Measurements from ENCODE around the gene ITGA2. TPM values are rescaled to one million over a fixed set of nuclear protein-coding genes. Genes with fewer than 3 reads are reported as not detected.
A peak's percentile ranks its signal among the peaks of the same experiment; 100 is the strongest.

Gene ITGA2
- total RNA-seq, 1 experiment from 2014 or later: 36.6 TPM

- Histone ChIP-seq H3K9me2 (ENCODE audit: insufficient read depth) (no peaks in the 10 kb centered on the region), H3K27me3 (ENCODE audit: insufficient read depth, low read length) (no peaks in the 10 kb centered on the region), H3K4me1 (ENCODE audit: control insufficient read depth in 1 of 2, insufficient read depth in 2 of 2, low read length in 2 of 2) (peaks cover 29 to 56% of the 10 kb centered on the region in 2 experiments), H3K4me3 (replicated peaks in 1 of 2; ENCODE audit: low read depth in 1 of 2, low read length in 2 of 2) (no peak overlapping the region), H2AFZ (ENCODE audit: low read depth, low read length, poor library complexity, severe bottlenecking) (peak overlapping the region; percentile 5), H3K9ac (ENCODE audit: low read length) (no peak overlapping the region), H4K20me1 (ENCODE audit: insufficient read depth) (no peaks in the 10 kb centered on the region), H3K9me3 (ENCODE audit: control insufficient read depth in 1 of 2, insufficient read depth in 1 of 2, low read depth in 1 of 2, low read length in 2 of 2) (no peaks in the 10 kb centered on the region), H3K79me2 (ENCODE audit: insufficient read depth, low read length) (no peaks in the 10 kb centered on the region), H3K27ac (ENCODE audit: low read depth, low read length) (no peak overlapping the region), H3K4me2 (ENCODE audit: low read length) (peak overlapping the region; percentile 12), H3K36me3 (ENCODE audit: control insufficient read depth in 1 of 2, insufficient read depth in 2 of 2, low read length in 2 of 2) (no peaks in the 10 kb centered on the region)
- RAD21 ChIA-PET (ENCODE audit: low non-redundant PET in 1 of 2, low total read pairs in 2 of 2, uncharacterized antibody in 2 of 2, unreplicated experiment in 2 of 2): no interaction called here
- POLR2A ChIA-PET: no interaction called here
- ATAC-seq: no peak
- CTCF ChIA-PET: no interaction called here
- DNase-seq (ENCODE audit: low read depth, low spot score): peak; percentile 31
- no TSS peak for BruUV-seq (replicated peaks)
- intact Hi-C loops (cut with micrococcal nuclease): no loop called here
- TF ChIP-seq FOSL1 (IDR thresholded peaks at IDR 0.05; ENCODE audit: low read depth) (peak; percentile 61), SP1 (IDR thresholded peaks at IDR 0.05; ENCODE audit: low read depth) (peak; percentile 42), CEBPB (IDR thresholded peaks at IDR 0.05; ENCODE audit: low read depth) (0 out of 2 replicates have a peak, but pooled peaks have one; percentile 33), JUND (IDR thresholded peaks at IDR 0.05) (peak; percentile 55), POLR2AphosphoS5 (IDR thresholded peaks at IDR 0.05; ENCODE audit: low read depth, low read length) (no peak)
- TF ChIP-seq, protein P1, sequence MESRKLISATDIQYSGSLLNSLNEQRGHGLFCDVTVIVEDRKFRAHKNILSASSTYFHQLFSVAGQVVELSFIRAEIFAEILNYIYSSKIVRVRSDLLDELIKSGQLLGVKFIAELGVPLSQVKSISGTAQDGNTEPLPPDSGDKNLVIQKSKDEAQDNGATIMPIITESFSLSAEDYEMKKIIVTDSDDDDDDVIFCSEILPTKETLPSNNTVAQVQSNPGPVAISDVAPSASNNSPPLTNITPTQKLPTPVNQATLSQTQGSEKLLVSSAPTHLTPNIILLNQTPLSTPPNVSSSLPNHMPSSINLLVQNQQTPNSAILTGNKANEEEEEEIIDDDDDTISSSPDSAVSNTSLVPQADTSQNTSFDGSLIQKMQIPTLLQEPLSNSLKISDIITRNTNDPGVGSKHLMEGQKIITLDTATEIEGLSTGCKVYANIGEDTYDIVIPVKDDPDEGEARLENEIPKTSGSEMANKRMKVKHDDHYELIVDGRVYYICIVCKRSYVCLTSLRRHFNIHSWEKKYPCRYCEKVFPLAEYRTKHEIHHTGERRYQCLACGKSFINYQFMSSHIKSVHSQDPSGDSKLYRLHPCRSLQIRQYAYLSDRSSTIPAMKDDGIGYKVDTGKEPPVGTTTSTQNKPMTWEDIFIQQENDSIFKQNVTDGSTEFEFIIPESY (IDR thresholded peaks at IDR 0.05; ENCODE audit: extremely low read depth, insufficient replicate concordance, low read length): no peak
These were observed 5.2 kb upstream of the ITGA2 start for GRCh38 chr5:52983731-52984636.
